CD1c-positive myeloid dendritic cell (primary cell): ENCODE data around the gene ZNF774.
"Not testable (repeated sequence)": the region's sequence is repeated elsewhere in the genome, so short reads cannot be mapped to it uniquely, and the experiment has no call there.

Source experiments
- DNase-seq: peaks from one replicate; pipeline ENCODE4 v3.0.0-alpha.2; 2016; ENCODE audit errors: extremely low spot score

Gene ZNF774

DNA sequence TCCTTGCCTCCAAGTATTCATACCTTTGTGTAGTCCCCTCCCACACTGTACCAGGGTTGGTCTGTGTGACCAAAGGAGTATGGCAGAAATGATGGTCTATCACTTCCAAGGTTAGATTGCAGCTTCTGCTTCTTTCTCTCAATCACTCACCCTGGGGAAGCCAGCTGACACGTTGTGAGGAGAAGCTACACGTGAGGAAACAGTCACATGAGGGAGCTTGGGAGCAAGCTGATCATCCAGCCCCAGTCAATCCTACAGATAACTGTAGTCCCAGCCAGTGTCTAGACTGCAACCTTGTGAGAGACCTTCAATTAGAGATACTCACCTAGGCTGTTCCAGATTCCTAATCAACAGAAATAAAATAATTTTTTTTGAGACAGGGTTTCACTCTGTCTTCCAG is 6.2 kb upstream of the ZNF774 start:
- DNase-seq = peak; percentile 44

DNA sequence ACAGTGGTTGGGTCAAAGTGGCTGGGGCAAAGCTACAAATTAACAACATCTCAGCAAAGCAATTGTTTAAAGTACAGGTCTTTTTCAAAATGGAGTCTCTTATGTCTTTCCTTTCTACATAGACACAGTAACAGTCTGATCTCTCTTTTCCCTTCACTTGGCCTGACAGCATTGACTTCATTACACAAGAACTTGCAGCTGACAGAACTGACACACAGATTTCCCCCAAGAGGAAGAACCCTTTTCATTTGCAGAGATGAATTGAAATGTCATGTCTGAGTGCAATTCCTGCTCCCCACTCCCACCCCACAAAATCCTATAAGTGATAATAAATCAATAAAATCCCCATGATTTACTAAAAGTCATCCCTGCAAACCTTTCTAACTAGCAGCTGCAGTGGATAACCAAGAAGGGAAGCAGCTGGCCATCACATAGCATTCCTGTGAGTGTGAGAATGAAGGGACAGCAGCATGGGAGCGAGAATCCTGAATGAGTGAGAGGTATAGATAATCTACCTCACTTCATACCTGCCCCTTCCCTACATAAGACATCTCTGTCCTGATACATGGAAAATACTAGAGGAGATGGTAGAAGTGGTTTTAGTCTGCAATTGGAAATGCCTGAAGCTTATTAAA is 4.5 kb upstream of the ZNF774 start:
- not testable (repeated sequence) for DNase-seq

DNA sequence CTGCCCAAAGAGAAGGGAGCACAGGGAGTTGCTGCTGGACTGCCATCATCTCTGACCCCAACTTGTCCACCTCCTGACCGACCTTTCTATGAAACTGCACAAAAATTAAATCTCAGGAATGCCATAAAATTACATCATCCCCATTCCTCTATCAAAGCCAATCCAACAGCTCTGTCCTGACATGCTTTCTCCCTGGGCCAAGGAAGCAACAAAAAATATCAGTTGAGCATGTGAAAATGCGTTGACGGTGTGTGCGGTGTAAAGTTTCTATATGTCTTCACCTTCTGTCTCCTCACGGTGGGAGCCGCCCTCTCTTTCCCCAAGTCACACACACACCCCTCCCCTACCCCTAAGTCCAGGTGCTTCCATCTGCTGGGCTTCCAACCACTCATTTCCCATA is 3.6 kb upstream of the ZNF774 start:
- no peak for DNase-seq

DNA sequence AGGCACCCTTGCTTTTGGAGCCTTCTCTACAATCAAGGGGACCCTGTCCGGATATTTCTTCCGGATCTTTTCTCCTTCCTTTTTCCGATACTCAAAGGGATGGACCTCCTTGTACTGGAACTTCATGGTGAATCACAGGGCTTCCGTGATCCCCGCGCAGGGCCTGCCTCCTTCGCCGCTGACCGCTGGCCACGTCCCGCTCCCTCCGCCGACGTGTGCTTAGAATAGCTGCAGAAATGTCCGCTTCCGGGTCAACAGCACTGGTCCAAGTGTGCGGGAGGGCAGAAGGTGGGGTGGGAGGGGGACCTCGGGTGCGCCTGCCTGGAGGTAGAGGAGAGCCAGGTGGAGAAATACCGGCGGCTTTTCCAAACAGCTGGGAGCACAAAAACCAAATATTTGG is 3.0 kb upstream of the ZNF774 start:
- DNase-seq = no peak

DNA sequence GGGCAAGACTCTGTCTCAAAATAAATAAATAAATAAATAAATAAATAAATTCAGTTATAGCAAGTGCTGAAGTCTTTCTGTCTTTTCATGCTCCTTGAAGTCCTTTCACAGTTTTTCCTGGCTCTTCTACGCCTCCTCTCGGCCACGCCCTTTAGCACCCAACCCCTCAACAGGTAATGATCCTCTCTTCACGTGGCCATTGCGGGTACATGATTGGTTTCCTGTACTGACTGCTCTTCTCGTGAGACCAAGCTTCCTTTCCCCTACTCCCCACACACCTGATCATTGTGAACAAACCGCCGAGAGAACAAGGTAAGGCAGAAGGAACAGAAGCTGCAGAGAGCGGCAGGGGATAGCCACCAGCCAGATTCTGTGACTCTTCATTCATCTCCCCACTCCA is 2.3 kb upstream of the ZNF774 start:
- DNase-seq = no peak

DNA sequence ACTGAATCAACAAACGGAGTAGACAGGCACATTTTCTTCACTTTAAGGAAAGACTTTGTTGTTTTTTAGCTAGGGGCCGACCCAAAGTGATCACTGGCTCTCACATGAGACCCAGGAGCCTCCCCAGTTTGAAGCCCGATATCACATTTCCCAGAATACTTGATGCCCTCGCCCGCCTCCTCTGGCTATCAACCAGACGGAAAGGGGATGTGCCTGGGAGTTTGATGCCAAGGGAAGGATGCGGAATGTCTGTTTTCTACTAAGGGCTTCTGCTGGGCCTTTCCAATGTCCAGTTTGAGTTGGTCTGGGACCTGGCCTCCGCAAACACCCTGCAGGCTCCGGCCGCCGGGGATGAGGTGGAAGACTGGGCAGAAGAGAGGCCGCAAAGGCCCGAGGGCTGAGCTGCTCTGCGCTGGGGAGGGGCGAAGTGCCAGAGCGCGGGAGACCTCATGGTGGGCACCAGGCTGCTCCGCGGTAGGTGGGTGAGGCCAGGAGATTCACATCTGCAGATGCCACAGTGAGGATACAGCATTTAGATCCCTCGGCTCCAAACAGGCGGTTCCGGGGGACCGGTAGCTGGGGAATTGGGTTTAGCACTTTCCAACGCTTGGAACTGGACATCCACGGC is 491 bp upstream of the ZNF774 start:
- DNase-seq = no peak

DNA sequence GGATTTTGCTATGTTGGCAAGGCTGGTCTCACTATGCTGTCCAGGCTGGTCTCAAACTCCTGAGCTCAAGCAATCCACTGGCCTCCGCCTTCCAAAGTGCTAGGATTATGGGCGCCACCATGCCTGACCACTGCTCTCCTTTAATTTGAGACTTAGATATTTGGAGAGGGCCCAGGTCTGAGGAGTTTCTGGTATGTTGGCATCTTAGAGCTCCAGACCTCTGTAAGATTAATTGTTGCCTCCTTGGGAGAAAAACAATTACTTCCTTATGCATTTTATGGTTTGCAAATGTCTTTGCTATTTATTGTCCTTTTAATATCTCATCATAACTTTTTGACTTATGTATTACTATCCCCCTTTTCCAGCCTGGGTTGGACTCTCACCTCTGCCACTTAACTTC is 2.9 kb downstream of the ZNF774 start:
- no peak for DNase-seq

DNA sequence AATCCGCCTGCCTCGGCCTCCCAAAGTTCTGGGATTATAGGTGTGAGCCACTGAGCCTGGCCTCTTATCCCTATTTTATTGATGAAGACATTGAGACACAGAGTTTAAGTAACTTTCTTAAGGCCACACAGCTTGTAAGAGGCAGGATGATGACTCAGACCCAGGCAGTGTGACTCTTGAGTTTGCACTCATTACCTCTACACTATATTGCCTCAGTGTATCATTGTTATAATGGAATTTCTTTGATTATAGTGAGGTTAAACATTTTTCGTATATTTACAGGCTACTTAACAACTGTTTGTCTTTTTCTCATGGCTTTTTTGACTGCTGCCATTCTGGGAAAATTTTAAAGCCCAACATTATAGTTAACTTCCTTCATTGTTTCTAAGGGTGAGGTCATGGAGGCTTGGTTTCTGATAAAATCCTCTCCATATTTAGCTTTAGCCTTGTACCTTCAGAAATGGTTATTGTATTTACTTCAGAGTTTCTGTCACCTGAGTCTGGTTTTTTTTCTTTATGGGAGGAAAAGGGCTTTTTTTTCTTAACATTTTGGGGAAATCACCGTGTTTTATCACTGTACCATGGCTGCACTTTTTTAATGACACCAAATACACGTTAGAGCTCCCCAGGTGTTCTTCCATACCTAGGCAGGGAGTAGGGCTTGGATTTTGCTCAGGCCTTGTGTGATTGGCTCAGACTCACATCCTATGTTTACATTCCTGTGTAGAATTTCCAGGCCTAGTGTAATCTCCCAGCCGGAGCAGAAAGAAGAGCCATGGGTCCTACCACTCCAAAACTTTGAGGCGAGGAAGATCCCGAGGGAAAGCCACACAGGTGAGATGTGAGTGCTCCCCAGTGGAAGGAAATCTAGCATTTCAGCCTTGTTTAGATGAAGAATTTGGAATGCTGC is 6.3 kb downstream of the ZNF774 start:
- no peak for DNase-seq

DNA sequence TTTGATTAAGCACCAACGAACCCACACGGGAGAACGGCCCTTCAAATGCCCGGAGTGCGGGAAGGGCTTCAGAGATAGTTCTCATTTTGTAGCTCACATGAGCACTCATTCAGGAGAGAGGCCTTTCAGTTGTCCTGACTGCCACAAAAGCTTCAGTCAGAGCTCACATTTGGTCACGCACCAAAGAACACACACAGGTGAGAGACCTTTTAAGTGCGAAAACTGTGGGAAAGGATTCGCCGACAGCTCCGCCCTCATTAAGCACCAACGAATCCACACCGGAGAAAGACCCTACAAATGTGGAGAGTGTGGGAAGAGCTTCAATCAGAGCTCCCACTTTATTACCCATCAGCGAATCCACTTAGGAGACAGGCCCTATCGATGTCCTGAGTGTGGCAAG is 8.7 kb downstream of the ZNF774 start:
- DNase-seq = no peak

DNA sequence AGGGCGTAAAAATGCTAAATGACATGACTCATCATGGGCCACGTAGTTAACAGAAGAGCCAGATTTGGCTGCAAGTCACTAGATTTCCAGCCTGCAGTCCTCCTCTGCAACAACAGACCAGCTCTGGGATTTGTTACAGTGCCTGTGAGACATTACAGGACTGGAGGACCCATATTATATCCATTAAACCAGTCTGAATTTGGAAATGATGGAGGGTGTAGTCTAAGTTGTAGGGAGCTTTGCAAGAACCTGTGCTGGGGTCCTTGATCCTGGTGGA is 10.8 kb downstream of the ZNF774 start:
- DNase-seq = no peak

DNA sequence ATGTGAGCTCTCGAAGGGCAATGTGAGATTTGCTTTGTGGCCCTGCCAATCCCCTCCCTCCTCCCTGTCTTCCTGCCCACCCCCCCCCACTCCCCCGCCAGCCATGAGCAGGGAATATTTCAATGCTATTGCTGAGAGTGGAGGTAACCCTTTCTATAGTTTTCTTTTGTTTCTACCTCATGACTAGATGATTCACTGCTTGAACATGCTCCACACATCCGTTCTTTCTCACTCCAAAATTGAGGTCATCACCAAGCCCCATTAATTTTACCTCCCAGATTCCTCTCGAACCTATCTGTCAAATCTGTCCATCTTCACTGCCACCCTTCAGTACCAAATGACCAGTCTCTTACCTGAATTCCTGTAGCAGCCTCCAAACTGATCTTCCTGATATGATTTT is 12.2 kb downstream of the ZNF774 start:
- no peak for DNase-seq

DNA sequence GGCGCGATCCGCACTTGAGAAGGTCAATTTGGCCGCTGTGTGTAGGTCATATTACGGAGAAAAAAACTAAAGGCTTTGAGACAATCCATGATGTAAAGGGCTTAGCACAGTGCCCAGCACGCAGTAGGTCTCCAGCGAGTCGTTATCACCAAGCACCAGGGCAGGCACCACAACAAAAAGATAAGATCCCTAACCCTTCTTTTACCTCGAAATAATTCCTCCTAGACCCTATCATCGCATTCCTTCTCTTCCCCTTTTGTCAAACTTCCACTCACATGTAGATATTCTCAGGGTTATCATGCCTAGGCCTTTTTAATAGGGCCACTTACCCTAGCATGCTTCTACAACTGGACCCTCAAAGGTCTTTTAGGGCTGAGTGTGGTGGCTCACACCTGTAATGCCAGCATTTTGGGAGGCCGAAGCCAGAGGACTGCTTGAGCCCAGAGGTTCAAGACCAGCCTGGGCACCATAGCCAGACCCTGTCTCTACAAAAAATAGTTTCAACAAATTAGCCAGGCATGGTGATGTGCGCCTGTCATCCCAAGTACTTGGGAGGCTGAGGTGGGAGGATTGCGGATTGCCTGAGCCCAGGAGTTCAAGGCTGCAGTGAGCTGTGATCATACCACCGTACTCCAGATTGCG is 13.5 kb downstream of the ZNF774 start:
- no peak for DNase-seq

DNA sequence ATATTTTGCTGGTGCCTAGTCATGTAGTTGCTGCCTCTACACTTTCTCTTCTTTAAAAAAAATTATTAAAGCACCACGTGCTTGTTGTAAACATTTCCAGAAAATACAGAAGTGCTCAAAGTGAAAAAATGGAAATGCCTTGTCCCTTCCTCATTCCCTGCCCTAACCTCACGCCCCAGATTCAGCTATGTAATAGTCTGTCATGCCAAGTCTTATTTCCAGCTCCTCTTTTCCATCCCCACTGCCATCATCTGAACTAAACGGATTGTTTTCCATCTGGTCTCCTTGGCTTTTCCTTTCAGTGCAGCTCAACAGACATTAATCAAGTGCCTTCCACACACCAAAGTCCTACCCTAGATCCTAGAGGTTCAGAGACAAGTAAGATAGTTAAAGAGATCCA is 15.5 kb downstream of the ZNF774 start:
- DNase-seq = peak; percentile 84

DNA sequence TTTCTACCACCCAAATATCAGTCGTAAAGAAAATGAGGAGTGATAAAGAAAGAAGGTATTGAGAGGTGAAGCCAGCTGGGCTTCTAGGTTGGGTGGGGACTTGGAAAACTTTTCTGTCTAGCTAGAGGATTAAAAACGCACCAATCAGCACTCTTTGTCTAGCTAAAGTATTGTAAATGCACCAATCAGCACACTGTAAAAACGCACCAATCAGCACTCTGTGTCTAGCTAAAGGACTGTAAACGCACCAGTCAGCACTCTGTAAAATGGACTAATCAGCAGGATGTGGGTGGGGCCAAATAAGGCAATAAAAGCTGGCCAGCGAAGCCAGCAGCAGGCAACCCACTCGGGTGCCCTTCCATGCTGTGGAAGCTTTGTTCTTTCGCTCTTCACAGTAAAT is 23.0 kb downstream of the ZNF774 start:
- no peak for DNase-seq

DNA sequence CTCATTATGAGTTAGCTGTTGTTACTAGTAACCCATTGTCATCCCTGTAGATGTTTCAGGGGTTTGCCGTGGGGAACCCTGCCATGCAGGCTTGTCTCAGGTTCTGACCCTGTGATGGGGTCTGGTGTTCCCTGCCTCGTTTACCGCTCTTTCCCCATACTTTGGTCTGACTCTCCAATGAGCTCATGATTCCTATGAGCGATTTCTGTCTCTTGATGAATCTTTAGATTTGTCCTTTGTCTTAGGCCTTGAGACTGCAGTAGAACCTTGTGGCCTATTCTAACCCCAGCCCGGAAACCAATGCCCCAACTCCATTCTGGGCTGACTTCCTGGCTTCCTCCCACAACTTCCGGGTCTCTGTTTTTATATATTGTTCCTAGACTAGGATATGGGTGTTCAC is 24.7 kb downstream of the ZNF774 start:
- peak; percentile 38 for DNase-seq

DNA sequence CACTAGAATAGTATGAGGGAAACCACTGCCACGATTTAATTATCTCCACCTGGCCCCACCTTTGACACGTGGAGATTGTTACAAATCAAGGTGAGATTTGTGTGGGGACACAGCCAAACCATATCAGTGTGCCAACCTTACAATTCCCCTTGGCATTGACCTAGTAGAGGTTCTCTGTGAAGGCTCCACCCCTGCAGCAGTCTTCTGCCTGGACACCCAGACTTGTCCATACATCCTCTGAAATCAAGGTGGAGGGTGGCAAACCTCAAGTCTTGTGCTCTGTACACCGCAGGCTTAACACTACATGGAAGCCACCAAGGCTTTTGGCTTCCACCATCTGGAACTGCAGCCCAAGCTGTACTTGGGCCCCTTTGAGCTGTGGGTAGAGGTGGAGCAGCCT is 27.2 kb downstream of the ZNF774 start:
- no peak for DNase-seq

DNA sequence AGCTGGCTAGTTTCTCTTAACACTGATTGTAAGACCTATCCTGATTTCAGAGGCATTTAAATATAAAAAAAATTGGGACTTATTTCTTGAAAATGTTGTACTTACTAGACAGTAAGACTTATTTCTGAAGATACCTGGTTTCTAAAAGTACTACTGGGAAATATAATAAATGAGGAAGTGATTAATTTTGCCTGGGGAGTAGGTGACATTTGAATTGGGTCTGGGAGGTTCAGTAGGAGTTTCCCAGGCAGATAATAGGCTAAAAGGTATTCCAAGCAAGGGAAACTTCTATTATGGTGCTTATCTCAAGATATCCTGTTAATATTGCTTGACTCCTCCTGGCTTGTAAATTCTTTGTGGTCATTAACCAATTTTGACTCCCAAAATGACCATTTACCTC is 29.4 kb downstream of the ZNF774 start:
- DNase-seq = no peak

DNA sequence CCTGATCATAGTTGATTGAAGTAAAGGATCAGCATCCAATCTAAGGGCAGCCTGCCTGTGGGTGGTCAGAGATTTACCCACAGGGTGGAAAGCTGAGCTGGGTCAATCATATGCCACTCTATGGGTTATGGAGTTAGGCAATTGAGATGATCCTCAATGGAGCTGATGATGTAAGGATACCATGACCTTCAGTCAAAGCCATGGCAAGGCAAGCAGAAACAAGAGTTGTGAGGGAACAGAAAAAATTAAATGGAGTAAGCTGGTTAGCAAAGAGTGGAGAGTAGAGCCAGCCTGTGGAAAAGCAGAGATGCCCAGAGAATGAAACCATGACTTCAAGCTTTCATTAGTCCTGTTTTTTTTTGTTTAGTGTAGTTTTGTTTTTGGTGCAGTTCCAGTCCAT is 30.2 kb downstream of the ZNF774 start:
- DNase-seq = no peak

DNA sequence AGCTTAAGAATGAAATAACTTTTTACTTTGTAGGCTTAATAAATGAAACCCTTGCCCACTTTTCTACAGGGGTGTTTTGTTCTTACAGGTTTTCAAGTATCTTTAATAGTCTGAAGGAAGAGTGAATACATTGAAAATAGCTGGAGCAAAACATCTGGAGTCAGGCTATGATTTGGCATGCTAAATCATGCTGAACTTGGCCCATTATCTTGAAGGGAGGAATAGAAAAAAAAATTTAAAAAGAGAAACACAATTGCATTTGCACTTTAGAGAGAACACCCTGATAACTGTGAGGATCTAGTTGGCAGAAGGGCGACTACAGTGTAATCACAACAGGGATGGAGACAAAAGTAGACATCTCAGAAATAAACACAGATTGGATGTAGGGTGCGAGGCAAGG is 34.1 kb downstream of the ZNF774 start:
- DNase-seq = no peak

DNA sequence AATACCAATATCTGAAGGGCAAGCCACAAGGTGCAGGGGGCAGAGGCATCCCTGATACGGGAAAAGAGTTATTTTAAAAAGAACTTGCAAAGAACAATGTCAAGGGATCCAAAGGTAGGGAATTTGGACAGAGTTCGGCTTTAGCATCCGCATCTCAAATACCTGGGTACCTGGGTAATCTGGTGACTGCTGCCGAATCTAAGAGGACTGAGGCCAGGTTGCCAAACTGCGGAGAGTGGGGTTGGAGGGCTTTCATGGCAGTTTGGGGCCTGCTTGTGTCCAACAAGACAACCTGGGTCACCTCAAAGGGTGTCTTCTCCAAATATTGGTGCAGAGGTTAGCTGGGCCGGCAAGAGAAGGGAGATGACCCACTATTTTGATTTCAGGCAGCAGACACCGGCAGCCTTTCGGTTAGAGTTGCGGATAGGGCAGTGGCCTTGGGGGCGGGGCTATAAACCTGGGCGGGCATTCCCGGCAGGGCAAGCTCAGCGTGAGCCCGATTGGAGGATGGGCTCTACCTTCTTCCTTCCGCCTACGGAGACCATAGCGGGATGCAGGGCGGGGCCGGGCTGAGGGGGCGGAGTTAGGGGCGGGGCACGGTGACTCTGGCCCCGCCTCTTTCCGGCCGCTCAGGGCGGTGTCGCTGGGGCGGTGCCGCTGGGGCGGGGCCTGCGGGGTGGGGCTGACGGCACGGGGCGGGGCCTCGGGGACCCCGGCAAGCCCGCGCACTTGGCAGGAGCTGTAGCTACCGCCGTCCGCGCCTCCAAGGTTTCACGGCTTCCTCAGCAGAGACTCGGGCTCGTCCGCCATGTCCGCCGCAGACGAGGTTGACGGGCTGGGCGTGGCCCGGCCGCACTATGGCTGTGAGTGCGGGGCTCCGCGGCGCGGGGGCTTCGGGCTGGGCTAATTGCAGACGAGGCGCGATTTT is 35.7 kb downstream of the ZNF774 start, which contains the start of gene IQGAP1:
IQGAP1 (plus strand) TSS at position 709 of the 928 bp plus-strand sequence; CDS start at position 809, 100 bp downstream.
- peak; percentile 97 for DNase-seq
